NAMALWA (cell line): Measurements from ENCODE around the gene CHSY1.
A peak's percentile ranks its signal among the peaks of the same experiment; 100 is the strongest.
"Not testable (repeated sequence)": the region's sequence is repeated elsewhere in the genome, so short reads cannot be mapped to it uniquely, and the experiment has no call there.

ENCODE experiments used
- DNase-seq: peaks from one replicate; pipeline ENCODE4 v3.0.0-alpha.2; 2015; ENCODE audit warnings: low spot score

Gene CHSY1

GRCh38 chr15:101135532-101136166, 116.2 kb downstream of the CHSY1 start:
- DNase-seq: no peak

- no peak for DNase-seq
Measured at GRCh38 chr15:101134780-101135179, 117.1 kb downstream of the CHSY1 start.

GRCh38 chr15:101133751-101134261, 118.0 kb downstream of the CHSY1 start:
- DNase-seq: no peak

- no peak for DNase-seq
Measured at GRCh38 chr15:101133181-101133460, 118.7 kb downstream of the CHSY1 start.

GRCh38 chr15:101132390-101133180, 119.3 kb downstream of the CHSY1 start:
- no peak for DNase-seq

- no peak for DNase-seq
Measured at GRCh38 chr15:101131489-101132389, 120.1 kb downstream of the CHSY1 start.

GRCh38 chr15:101129851-101130380, 121.9 kb downstream of the CHSY1 start:
- no peak for DNase-seq

- no peak for DNase-seq
Measured at GRCh38 chr15:101128221-101129015, 123.4 kb downstream of the CHSY1 start.

- DNase-seq: peak; percentile 79
Measured at GRCh38 chr15:101127506-101128076, 124.3 kb downstream of the CHSY1 start.

- DNase-seq: no peak
Measured at GRCh38 chr15:101126618-101127505, 125.0 kb downstream of the CHSY1 start.

GRCh38 chr15:101125881-101126428, 125.9 kb downstream of the CHSY1 start:
- DNase-seq: not testable (repeated sequence)
